Measurements from ENCODE around the gene TMEM176B.

TMEM176B gene

DNA sequence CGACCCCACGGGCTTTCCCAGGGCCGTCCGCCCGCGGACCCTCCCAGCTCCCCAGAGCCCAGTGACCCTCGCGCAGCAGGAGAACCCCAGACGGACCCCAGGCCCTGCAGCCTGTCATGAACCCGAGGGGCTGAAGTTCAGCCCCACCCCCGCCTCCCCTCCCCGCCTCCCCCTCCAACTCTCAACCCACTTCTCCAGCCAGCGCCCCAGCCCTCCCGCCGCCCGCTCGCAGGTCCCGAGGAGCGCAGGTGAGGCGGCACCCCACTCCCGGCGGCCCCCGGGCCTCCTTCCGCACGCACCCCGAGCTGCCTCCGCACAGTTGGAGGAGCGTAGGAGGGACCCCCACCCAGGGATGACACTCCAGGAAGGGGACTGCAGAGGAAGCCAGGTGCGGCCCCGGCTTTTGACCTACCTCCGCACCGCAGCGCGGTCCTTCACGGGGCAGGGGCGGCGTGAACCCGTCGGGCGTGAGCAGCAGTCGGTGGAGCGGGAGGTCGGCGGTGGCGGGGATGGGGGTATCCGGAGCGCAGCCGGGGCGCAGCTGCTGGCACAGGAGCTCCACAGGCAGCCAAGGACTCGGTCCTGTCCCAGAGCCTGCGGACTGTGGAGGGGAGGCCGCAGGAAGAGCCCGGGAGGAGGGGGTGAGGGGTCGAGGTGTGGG lies 547 bp upstream of the TMEM176B start, which contains the start of gene TMEM176A:
TSS of gene TMEM176A (plus strand) at position 189 of the 661 bp plus-strand sequence. CDS start 782 bp downstream, outside the sequence.
- no peak for DNase-seq (ENCODE audit: low read depth)
- no peak within 1 kb of the TSS for H3K4me3 ChIP-seq (ENCODE audit: low read depth, low read length)
- no peak for TF ChIP-seq CTCF (conservative IDR thresholded peaks at IDR 0.05; ENCODE audit: low read depth, low read length)

- no peak for TF ChIP-seq CTCF (conservative IDR thresholded peaks at IDR 0.05; ENCODE audit: low read depth, low read length)
- DNase-seq (ENCODE audit: low read depth): no peak
- no peak overlapping the region for H3K4me3 ChIP-seq (ENCODE audit: low read depth, low read length)
Measured at GRCh38 chr7:150799156-150799555, 1.0 kb downstream of the TMEM176B start.

DNA sequence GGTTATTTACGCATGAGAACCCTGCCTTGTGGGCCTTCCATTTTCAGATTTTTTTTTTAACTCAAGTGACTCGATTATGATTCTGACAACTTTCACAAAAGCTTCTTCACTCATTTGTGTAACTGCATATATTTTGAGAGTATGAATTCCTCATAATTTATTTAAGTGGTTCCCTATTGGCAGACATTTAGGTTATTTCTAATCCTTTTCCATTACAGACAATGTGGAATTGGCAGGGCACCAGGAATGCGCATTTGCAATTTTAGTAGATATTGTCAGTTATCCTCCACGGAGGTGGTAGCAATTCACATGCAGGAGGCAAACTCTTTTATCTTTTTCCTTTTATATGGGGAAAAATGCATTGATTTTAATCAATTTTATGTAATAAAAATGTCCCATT lies 2.5 kb downstream of the TMEM176B start:
- no peak for TF ChIP-seq CTCF (conservative IDR thresholded peaks at IDR 0.05; ENCODE audit: low read depth, low read length)
- no peak for DNase-seq (ENCODE audit: low read depth)
- H3K4me3 ChIP-seq (ENCODE audit: low read depth, low read length): no peak overlapping the region

DNA sequence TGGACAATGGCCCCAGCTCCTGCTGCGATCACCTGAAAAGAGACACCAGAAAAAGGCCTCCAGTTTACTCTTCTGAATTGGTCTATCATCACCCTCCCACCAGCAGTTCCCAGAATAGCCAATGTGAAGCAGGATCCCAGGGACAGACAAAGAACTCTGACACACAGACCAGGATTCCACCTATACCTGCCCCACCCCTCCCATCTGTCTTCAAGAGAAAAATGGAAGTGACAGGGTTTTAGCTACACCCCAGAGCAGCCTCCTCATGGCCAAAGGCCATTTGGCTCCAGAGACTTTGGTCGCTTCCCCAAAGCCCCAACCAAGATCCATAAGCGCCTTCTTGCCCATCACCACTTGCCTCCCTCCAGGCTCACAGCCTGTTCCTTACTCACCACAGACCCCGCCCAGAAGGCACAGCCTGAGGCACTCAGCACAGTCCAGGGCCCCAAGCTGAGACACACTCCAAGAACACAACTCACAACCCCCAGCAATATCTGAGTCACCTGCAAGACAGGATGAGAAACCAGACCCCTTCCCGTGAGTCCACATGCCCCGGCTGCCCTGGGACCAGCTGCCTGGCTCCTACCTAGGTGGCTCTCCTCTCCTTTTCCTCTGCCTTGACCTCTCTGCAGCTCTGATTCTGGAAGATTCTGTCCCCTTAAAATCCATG lies 6.5 kb downstream of the TMEM176B start:
- DNase-seq (ENCODE audit: low read depth): no peak
- no peak overlapping the region for H3K4me3 ChIP-seq (ENCODE audit: low read depth, low read length)
- no peak for TF ChIP-seq CTCF (conservative IDR thresholded peaks at IDR 0.05; ENCODE audit: low read depth, low read length)

DNA sequence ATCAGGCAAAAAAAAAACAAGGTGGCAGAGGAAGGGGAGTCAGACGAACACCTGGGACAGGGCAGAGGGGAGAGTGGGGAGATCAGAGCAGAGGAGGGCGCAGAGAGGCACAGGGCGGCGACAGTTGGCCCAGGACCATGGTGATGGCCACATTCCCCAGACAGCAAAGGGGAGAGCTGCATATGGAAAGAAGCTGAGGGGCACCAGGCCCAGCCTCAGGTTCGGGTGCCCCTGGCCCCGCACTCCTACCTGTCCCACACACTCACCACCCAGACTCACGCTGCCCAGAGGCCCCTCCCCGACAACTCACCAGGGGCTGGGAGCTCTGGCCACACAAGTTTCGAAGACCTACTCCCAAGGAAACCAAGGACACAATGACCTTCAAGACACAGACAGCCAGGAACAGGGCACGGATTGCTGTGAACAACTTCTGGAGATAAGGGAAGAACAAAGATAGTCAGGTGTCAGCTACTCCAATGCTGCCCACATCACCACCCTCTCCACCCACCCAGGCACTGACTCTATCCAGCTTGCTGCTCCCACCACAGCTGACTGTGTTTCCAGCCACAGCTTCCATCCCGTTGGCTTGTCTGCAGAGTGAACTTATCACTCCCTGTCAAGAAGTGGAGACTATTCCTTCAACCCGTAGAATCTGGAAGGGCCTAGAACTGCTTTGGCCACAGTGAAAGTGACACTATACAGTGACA lies 8.3 kb downstream of the TMEM176B start:
- no peak overlapping the region for H3K4me3 ChIP-seq (ENCODE audit: low read depth, low read length)

GRCh38 chr7:150791304-150791703 lies 8.9 kb downstream of the TMEM176B start:
- no peak for DNase-seq (ENCODE audit: low read depth)
- TF ChIP-seq CTCF (conservative IDR thresholded peaks at IDR 0.05; ENCODE audit: low read depth, low read length): no peak

More for the DNA sequence above, 8.3 kb downstream of the TMEM176B start:
- no peak for DNase-seq (ENCODE audit: low read depth)
- TF ChIP-seq CTCF (conservative IDR thresholded peaks at IDR 0.05; ENCODE audit: low read depth, low read length): no peak

More at GRCh38 chr7:150791304-150791703, 8.9 kb downstream of the TMEM176B start:
- no peak overlapping the region for H3K4me3 ChIP-seq (ENCODE audit: low read depth, low read length)

Data from choroid plexus epithelial cell (primary cell).